ENCODE results near the gene AKT2.
"Not testable (repeated sequence)": the region's sequence is repeated elsewhere in the genome, so short reads cannot be mapped to it uniquely, and the experiment has no call there.

AKT2 gene

DNA sequence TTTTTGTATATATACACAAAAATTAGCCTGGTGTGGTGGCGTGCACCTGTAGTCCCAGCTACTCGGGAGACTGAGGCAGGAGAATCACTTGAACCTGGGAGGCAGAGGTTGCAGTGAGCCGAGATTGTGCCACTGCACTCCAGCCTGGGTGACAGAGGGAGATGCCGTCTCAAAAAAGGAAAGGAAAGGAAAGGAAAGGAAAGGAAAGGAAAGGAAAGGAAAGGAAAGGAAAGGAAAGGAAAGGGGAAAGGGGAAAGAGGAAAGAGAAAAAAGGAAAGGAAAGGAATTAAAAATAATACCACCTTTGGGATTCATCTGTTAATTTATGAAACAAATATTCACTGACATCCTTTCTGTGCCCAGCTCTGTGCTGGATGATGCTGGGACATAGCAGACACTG lies 66.1 kb downstream of the AKT2 start:
- not testable (repeated sequence) for DNase-seq (ENCODE audit: low read depth)

DNA sequence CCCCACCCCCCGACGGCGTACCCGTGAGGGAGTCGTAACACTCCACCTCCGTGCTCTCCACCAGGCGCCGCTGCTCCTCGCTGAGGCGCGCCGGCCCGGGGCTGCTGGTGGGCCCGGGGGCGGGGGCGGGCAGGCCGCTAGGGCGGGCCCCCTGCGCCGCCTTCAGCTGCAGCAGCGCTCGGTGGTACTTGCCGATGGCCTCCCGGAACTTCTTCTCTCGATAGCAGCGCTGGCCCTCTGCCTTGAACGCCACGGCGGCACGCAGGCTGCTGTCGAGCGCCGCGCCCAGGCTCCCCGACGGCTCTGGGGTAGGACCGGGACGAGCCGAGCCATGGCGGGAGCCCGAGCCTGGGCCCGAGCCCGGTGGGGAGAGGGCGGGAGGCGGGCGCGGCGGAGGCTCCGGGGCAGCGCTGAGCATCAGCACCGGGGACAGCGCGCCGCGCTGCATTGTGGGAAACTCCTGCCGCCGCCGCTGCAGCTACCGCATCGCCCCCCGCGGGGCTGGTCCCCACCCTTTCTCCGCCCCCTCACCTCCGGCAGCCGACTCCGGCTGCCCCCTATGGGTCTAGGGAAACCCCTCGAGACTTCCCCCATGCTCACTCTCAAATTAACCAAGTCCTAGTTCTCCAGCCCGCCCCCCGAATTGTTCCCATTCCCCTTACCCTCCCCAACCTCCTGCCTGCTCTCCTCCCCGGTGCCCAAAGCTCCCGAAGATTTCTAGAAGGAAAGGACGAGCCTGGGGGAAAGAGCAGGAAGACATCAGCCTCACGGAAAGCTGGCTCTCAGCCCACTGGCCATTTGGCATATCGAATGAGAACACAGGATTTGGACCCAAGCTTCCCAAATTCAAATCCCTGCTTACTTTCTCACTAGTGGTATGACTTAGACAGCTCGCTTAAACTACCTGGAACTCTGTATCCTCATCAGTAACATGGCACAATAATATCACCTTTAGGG lies 66.9 kb downstream of the AKT2 start, which contains the start of gene TTC9B:
TTC9B (minus strand) TSS at position 451 of the 957 bp plus-strand sequence; CDS start at position 448, 3 bp downstream.
- no peak for DNase-seq (ENCODE audit: low read depth)

- no peak for DNase-seq (ENCODE audit: low read depth)
Observed at GRCh38 chr19:40217027-40217810, 67.9 kb downstream of the AKT2 start.

GRCh38 chr19:40216777-40217026 lies 68.4 kb downstream of the AKT2 start:
- DNase-seq (ENCODE audit: low read depth): no peak

DNA sequence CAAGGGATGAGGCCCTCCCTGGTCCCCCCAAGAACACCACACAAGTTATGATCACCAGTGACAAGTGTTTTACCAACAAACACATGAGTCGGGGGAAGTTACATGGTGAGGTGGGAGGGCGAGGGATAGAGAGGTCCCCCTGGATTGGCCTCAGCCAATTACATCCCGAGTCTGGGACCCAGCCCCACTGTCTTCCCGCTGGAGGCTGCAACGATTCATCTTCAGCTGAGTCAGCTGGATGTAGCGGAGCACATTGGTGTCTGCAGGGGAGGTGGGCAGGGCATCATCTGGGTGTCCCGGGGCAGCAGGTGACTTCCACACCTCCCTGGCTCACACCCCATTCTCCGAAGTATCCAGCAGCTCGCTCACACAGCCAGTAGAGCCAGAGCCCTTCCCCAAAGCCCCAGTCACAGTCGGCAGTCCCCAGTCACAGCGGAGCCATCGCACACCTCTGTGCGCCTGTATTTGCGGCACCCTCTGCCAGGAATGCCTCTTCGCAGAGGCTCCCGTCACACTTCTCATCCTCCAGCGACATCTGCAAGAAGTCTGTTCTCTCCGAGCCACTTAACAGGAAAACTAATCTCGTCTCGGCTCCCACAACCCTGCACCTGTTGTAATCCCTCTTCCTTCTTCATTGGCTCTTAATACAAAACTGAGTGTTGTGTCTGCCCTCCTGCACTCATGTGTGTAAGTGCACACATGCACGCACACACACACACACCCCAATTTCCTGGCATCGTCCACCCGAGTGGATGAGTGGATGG lies 69.0 kb downstream of the AKT2 start:
- DNase-seq (ENCODE audit: low read depth): no peak

DNA sequence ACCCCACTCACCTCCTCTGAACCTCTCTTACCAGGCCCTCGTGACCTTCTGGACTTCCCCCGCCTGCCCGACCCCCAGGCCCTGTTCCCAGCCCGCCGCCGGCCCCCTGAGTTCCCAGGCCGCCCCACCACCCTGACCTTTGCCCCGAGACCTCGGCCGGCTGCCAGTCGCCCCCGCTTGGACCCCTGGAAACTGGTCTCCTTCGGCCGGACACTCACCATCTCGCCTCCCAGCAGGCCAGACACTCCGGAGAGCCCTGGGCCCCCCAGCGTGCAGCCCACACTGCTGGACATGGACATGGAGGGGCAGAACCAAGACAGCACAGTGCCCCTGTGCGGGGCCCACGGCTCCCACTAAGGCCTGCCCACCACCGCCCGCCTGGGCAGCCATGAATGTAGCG lies 70.2 kb downstream of the AKT2 start:
- no peak for DNase-seq (ENCODE audit: low read depth)

DNA sequence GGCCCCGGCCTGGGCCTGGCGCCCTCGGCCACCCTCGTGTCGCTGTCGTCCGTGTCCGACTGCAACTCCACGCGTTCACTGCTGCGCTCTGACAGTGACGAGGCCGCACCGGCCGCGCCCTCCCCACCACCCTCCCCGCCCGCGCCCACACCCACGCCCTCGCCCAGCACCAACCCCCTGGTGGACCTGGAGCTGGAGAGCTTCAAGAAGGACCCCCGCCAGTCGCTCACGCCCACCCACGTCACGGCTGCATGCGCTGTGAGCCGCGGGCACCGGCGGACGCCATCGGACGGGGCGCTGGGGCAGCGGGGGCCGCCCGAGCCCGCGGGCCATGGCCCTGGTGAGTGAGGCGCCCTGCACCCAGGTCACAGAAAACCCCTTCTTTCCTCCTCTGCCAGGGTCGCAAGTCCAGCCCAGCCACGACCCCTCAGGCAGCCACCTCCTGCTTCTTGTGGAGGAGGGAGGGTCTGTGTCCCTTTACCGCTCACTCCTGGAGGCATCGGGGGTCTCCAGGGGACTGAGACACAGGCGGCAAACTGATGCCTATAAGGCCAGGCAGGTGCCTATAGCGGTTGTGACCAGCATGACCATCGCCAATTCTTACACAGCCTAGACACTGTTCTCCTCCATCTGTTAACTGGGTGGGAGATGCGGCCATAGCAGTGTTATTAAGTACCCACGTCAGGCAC lies 71.1 kb downstream of the AKT2 start:
- DNase-seq (ENCODE audit: low read depth): no peak

GRCh38 chr19:40213251-40213829 lies 71.8 kb downstream of the AKT2 start:
- no peak for DNase-seq (ENCODE audit: low read depth)

DNA sequence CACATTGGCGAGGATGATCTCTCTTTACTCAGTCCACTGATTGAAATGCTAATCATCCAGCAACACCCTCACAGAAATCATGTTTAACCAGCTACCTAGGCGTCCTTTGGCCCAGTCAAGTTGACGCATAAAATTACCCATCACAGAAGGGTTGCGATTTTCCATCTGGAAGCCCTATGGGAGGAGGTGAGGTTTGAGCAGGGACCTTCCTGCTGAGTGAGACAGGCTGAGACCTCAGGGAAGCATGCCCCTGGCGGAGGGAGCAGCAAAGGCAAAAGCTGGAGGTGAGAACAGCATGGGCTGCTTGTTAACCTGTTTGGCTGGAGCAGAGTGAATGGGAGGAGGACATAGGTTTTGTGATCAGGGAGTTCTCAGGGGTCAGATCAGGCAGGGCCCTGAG lies 74.3 kb downstream of the AKT2 start:
- DNase-seq (ENCODE audit: low read depth): no peak

- no peak for DNase-seq (ENCODE audit: low read depth)
Observed at GRCh38 chr19:40208602-40209001, 76.5 kb downstream of the AKT2 start.

DNA sequence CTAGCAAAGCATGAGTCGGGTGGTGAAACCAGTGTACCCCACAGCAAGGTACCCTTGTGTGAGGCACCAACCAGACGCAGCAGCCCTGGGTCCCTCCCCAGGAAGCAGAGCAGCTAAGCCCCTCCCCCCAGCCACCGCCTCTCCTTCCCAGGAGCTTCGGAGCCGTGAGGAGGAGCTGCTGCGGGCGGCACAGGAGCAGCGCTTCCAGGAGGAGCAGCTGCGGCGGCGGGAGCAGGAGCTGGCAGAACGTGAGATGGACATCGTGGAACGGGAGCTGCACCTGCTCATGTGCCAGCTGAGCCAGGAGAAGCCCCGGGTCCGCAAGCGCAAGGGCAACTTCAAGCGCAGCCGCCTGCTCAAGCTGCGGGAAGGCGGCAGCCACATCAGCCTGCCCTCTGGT lies 79.4 kb downstream of the AKT2 start:
- DNase-seq (ENCODE audit: low read depth): no peak

DNA sequence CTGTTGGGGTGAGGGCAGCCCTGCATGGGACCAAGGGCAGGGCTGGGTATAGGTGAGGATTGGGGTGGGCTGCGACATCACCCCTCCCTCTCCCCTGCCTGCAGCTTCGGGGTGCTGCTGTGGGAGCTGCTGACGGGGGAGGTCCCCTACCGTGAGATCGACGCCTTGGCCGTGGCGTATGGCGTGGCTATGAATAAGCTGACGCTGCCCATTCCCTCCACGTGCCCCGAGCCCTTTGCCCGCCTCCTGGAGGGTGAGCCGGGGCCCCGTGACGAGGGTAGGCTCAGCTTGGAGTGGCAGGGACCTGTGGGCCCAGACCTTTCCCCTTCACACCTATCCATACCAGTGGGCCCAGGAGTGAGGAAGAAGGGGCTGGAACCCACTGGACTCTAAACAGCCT lies 80.8 kb downstream of the AKT2 start:
- DNase-seq (ENCODE audit: low read depth): no peak

- no peak for DNase-seq (ENCODE audit: low read depth)
Observed at GRCh38 chr19:40200341-40201099, 84.6 kb downstream of the AKT2 start.

- DNase-seq (ENCODE audit: low read depth): no peak
Observed at GRCh38 chr19:40198272-40198990, 86.7 kb downstream of the AKT2 start.

DNA sequence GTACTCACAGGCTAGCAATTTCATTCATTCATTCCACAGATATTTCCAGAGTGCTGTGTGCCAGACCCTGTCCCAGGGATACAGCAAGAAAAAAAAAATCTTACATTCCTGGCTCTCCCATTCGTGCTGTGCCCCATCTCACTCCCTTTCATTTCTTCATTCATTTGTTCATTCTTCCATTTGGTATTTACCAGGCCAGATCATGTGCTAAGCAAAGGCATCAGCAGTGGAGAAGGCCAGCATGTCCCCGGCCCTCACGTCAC lies 91.6 kb downstream of the AKT2 start:
- DNase-seq (ENCODE audit: low read depth): peak; percentile 34

GRCh38 chr19:40192758-40193586 lies 92.2 kb downstream of the AKT2 start:
- DNase-seq (ENCODE audit: low read depth): no peak

GRCh38 chr19:40191836-40192646 lies 93.1 kb downstream of the AKT2 start:
- no peak for DNase-seq (ENCODE audit: low read depth)
